Tongue (tissue), 2 donors: ENCODE results near the gene GHRL. TPM values are rescaled to one million over a fixed set of nuclear protein-coding genes. Genes with fewer than 3 reads are reported as not detected.
"Not testable (repeated sequence)": the region's sequence is repeated elsewhere in the genome, so short reads cannot be mapped to it uniquely, and the experiment has no call there.

Experiments used
- DNase-seq: peaks from one replicate; pipeline ENCODE4 v3.0.0-alpha.2; 2015
- total RNA-seq: library from RNA; depleted of rRNA; stranded (reverse); fragments of >200 nt; gene quantifications from one replicate; pipeline ENCODE4 v1.2.3, GENCODE V29; 2014

The GHRL gene
- total RNA-seq, 1 donor from 2014 or later = not detected

DNA sequence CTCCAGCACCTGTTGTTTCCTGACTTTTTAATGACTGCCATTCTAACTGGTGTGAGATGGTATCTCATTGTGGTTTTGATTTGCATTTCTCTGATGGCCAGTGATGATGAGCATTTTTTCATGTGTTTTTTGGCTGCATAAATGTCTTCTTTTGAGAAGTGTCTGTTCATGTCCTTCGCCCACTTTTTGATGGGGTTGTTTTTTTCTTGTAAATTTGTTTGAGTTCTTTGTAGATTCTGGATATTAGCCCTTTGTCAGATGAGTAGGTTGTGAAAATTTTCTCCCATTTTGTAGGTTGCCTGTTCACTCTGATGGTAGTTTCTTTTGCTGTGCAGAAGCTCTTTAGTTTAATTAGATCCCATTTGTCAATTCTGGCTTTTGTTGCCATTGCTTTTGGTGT, 5.3 kb upstream of the GHRL start:
- not testable (repeated sequence) for DNase-seq

DNA sequence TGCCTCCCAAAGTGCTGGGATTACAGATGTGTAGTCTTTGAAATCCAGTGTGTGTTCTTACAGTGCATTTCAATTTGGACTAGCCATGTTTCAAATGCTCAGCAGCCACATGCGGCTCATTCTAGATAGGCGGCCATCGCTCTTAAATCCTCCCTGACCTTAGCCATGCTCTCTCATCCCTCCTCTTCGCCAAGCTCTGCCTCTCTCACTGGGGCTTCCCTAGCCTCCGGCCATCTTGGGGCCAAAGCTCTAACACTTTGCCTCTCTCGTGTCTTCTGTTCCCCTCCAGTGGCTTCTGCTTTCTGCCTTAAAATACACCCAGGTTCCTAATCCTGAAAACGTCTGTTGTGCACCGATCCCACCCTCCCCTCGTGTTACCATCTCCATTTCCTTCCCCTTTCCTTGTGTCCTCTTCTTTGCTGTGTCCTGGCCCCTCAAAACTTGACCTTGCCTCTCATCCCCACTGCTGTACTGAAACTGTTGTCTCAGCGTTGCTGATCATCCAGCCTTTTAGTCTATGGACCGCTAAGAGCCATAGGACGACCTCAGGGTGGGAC, 1.4 kb upstream of the GHRL start:
- no peak for DNase-seq

DNA sequence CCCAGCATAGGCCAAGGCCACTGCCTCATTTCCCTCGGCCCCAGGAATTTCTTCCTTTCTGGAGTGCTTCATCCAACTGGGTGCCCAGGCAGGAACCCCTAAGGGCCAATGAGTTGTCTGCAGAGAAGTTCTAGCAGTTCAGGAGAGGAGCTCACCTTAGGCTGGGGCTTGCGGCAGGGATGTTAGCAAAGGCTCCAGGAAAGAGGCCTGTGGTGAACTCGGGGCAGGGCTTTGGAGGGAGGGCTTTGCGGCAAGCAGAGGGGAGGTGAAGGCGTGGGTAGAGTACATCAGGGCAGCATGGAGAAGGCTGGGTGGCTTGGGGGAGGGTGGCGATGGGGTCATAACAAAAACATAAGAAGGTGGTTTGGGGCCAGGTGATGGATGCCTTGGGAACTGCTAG, 1.1 kb downstream of the GHRL start:
- DNase-seq = no peak

DNA sequence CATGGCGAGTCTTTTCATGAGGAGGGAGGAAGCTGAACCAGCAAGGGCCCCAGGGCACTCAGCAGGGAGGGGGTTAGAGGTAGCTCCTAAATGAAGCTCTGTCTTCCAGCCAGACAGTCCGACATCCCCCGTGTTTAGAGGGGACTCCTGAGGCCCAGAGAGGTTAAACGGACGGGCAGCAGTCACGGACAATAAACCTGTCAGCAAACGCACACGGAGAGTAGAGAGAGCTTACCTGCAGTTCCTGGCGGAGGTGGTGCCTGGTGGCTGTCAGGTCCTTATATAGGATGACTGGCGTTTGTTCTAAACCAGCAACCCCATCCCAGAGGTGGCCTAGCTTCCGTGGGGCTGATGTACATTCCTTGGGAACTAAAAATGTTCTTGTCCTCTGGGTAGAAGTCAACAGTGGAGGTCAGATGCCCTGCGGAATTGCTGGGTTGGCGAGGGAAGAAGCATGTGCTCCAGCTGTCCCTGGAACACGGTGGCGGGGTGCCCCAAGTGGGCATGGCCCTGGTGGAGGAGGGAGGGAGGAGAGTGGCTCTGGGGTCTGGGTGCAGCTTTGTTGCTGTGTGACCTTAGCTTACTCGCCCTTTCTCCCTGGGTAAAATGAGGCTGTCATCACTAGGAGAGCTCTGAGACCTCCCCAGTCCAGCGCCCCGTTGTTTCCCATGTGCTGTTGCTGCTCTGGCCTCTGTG, 2.1 kb downstream of the GHRL start:
- DNase-seq = no peak

DNA sequence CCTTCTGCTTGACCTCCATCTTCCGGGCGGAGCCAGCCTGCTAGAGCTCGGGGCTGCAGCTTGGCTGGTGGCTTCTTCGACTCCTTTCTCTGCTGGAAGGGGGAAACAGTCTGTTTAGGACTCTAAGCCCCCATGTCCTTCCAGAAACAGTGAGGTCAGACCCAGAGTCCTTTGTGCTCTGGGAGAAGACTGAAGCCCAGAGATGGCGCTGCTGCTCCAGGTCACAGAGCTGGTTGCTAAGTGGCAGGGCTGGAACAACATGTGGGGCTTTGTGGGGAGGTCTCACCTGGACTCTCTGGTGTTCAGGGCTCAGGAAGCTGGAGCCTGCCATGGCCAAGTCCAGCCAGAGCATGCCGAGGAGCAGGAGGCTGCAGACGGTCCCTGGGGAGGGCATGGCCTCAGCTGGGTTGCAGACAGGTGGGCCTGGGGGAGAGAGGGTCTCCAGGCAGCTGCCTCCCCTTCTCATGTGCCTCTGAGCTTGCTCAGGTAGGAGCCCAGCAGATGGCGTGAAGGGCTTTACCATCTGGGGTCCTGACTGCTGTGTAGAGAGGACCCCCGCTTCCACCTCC, 2.9 kb downstream of the GHRL start:
- no peak for DNase-seq

DNA sequence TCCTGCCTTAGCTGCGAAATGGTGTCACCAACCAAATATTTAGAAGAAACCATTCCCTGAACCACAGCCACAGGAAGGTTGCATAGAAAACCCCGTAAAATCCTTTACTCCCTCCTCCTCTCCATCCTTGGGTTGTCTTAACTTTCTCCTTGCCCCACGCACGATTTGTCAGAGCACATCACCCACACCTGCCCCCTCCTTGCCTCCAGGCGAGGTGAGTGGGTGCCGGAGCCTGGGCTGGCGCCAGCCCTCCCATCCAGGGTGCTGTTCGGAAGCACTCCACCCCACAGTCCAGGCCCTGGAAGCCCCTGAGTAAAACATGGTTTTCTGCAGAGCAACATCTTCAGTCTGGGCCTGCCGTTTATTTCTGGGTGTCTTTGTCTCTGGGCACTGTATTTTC, 3.7 kb downstream of the GHRL start:
- DNase-seq = no peak

DNA sequence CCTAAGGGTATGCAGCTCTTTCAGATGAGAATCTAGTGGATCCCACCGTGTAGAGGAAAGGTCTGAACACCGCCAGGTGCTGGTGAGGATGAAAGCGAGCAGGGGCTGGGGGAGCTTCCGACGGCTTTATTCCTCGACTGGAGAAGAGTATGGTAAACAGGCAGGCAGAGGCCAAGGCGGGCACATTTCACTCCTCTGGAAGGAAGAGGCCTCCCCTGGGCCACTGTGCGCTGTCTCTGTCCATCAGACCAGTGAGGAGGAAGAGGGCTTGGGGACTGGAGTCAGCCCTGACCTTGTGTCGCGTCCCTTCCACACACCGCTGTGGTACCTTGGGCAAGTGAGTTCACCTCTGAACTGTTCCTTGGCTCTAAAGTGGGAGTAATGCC, 4.2 kb downstream of the GHRL start:
- DNase-seq = no peak

DNA sequence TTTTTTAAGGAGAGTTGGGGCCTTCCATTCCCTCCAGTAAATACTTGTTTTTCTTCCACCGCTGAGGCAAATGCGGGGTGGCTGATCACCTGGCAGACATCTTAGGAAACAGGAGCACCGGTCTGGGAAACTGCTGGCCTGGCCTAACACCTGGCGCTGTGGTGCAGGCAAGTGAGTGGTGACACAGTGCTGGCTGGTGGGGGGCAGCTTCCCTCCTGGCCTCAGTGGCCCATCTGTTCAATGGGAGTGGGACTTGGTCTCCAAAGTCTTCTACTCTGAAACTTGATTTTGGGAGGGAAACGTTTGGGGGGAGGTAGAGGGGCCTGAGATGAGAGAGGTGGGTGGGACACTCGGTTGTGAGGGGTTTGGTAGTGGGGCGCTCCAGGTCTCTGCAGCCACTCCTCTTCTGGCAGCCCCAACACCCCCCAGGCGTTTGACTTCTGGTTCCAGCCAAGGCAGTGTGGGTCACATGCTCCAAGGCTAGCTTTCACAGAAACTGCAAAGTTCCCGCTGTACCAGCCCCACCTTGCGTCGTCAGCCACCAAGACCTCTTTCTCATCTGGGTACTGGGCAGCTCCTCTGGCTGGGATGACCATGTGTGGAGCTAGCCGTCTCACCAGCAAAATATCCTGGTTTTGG, 4.7 kb downstream of the GHRL start:
- no peak for DNase-seq

DNA sequence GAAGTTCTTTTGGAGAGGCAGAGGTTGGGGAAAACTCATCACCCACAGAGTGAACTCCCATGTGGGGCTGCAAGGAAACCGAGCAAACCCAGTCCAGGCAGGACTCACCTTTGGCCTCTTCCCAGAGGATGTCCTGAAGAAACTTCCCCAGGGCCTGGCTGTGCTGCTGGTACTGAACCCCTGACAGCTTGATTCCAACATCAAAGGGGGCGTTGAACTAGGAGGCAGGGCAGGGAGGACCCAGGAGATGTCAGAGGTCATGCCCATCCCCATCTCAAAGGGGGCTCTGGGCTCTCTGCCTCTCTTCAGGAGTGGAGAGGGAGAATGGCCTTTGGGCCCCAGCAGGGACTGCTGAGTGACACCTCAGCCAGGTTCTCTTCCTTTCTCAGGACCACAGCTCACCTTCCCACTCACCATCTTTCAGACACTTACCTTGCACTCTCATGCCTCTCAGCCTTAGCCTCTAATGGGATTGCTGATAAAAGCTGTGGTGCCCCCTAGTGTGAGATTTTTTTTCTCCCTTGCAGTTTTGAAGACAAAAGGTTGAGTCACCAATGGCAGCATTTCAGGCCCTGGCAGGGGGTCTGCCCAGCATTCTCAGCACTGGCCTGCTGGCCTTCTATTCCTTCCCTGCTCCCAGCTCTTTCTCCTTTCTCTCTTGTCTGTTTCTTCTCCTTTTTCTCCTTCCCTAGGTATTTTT, 6.0 kb downstream of the GHRL start:
- DNase-seq = peak; percentile 77

DNA sequence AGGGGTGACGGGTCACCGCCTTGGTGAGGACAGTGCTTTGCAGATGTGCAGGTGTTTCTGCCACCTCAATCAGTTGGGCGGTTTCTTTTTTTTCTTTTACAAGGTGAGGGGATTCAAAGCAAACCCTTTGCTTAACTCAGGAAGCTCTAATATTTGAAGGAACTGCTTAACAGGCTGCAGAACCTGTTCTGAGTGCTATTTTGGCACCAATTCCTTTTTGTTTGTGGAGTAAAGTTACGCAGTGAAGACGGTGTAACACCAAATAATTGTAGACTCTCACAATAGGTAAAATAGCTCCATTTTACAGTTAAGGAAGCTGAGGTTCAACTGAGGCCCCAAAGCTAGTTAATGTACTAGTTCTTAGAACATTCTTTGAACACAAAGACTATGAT, 6.6 kb downstream of the GHRL start:
- no peak for DNase-seq

DNA sequence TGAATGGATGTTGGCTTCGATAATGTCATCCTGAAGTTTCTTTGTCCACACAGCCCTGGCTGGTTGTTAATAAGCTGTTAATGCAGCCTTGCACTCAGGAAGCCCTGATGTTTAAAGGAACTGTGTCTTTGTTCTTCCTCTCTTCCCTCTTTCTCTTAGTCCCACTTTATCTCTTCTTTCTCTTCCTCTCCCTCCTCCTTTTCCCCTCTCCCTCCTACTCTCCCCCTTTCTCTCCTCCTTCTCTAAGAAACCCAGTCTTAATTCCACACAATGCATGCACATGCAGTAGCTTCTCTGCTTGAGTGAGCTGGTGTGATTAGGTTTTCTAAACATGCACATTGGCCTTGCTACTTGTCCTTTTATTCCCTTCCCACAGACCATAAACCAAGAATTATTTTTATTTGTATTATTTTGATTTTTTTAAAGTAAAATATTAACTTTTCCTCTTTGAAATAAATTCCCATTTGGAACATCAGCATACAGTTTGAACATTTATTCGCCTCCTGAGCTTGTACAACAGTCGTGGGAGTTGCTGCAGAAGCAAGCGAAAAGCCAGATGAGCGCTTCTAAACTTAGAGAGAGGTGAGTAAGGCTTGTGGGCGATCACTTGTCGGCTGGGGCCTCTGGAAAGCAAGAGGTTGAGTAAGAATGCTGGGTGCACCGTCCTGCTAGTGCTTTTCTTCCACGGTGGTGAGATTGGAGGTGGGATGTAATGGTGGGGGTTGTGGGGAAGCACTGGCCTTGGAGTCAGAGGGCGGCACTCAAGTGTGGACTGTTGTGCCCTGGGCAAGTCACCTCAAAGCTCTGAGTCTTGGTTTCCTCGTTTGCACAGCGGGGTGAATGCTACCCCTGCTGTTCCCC, 7.2 kb downstream of the GHRL start:
- no peak for DNase-seq

DNA sequence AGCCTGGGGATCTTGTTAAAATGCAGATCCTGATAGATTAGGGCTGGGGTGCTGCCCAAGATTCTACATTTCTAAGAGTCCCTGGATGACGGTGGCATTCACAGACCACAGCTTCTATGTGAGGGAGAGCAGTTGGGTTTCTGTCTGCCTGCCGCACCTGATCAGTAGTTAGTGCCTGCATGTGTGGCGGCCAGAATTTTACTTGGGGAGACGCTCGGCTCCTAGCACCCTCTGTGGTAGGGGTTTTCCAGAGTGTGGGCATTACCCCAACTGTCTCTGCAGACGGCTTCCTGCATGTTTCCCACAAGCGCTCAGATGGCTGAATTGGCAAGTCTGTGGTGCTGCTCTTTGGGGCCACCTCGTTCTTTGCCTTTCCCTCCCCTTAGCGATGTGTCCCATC, 8.3 kb downstream of the GHRL start:
- DNase-seq = no peak

DNA sequence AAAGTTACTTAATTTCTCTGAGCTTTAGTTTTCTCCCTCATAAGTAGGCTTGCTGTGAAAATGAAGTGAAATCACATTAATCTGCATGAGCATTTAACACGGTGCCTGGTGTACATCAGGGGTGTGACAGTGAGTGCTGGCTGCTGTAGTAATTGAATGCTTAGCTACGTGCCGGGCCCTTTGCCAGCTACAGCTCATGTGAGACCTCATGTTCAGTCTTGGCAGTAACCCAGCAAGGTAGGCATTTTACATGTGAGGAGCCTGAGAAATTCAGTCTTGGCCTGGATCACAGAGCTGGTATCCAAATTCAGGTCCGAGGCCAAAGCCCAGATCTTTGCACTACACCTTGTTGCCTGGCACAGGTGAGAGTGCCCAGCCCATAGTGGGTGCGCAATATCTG, 9.1 kb downstream of the GHRL start:
- peak; percentile 58 for DNase-seq

DNA sequence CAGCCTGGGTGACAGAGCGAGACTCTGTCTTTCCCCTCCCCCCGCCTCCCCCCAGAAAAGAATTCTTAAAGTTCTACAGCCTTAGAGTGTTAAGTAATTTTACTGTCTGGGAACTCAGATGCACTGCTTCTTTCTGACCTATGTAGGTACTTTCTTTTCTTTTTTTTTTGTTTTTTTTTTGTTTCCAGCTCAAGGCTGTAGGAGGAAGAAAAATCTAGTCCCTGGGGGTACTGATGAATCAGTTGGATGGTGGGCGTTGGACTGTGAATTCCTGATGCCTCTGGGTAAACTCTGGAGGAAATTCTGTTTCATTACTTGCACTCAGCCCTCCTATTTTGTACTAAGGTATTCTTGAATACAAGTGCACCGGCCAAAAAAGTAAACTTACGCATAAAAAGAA, 10.8 kb downstream of the GHRL start:
- no peak for DNase-seq

DNA sequence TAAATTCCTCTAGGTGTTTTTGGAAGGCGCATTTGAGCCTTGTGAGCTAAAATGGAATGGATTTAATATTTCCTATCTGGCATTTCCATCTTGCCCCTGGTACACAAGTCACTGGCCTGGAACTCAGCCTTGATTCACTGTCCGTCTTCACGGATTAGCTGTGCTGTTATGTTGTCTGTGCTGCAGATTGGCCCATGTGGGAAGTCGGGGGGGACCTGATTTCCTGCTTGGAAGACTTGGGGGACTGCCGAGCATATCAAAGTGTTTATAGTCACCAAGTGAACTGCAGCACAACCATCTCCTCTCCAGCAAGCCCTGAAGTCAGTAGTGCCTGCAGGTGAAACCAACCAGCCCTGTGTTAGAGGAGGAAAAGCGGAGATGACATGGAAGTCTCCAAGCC, 12.2 kb downstream of the GHRL start:
- no peak for DNase-seq

DNA sequence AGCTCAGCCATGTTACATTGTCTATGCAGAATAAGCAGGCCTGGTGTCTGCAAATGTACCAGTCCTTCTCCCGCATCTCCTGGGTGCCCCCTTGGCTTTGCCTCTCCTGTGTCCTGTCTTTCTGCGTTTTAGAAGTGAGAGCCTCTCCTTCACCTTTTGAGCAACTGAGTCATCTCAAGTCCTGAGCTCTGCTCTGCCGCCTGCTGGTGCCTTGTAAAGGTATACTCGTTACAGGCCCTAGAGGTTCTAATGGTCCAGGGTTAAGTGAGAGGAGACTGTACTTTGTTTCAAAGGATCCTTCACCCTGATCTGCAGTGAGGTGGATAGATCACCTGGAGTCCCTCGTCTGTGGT, 12.6 kb downstream of the GHRL start:
- DNase-seq = no peak

DNA sequence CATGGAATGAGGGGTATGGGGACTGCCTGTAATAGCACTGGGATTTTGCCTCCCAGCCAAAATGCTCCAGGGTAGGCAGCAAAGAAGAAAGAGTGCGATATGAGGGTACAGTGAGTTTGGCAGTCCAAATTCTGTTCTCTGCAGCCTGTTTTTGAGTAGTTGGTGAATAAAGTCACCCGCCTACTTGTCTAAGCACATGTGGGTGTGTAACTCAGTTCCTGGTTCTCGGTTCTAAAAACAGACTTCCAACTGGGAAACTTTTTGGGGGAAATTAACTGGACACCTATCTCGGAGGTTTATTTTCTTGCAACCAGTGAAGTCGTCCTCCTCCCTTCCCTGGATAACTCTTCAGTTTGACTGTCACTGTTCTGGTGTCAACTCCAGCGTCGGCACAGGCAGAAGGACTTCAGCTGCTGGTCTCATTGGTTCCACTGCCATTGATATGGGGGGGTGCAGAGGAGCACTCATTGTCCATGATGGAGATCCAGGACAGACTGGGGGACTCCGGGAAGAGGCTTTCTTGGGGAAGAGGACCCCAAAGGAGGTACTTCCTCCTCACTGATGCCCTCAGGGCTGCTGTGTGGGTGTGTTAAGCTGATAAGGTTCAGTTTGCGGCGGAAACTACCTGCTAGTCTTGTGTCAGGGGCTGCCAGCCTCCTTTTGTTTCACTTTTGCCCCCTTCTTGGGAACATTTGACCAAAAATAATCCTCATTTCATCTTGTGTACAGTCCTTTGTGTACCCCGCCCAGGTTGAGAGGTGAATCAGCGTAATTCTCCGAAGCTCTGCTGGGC, 13.2 kb downstream of the GHRL start:
- DNase-seq = no peak

DNA sequence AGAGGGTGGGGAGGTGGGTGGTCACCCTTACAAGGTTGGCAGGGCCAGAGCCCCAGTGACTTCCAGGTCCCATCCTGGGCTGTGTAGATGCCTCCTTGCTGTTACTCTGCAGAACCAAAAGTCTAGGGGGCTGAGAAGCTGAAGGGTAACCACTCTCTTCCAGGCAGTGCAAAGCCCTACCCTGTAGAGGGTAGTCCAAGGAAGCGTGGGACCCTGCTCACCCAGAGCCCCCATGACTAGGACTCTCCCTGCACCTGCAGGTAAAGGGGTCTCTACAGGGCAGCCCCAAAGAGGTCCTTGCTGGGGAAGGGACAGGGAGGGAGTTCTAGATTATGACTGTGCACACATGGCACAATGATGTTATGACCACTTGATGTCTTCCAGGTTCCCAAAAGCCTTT, 14.2 kb downstream of the GHRL start:
- no peak for DNase-seq

DNA sequence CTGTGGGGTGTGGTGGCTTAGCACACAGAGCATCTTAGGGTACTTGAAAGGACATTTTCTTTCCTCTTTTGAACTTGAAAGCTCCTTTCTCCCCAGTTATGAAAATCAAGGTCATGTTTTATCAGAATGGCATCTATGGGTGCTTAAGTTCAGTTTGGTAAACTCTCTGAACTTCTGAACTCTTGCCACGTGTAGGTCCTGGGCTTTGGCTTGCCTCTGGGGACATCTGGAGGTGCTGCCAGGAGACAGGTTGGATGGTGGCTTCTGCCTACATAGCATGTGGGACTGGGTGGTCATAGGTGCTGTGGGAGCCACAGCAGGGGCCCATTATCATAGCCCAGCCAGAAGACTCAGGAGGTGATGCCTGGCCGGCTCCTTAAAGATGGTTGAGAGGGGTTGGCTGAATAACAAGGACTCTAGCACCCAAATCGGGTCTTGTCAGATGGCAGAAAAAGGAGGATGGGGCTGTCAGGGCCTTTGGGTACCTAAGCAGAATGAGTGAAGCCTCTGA, 15.6 kb downstream of the GHRL start:
- no peak for DNase-seq

DNA sequence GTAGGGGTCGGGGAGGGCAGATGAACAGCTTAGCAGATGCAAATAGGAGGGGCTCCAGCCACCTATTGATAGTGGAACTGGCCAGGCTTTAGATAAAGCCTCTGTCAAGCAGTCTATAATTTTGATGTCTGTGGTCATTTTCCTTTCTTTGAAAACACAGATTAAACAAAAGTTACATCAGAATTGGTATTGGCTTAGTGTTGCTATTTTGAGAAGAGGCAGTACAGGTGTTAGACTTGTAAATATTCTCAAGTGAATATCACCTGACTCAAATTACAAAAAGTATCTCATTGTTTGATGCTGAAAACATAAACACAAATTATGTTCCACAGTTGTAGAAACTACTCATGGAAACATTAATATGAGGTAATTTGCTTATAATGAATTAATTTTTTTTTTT, 18.1 kb downstream of the GHRL start:
- DNase-seq = no peak

DNA sequence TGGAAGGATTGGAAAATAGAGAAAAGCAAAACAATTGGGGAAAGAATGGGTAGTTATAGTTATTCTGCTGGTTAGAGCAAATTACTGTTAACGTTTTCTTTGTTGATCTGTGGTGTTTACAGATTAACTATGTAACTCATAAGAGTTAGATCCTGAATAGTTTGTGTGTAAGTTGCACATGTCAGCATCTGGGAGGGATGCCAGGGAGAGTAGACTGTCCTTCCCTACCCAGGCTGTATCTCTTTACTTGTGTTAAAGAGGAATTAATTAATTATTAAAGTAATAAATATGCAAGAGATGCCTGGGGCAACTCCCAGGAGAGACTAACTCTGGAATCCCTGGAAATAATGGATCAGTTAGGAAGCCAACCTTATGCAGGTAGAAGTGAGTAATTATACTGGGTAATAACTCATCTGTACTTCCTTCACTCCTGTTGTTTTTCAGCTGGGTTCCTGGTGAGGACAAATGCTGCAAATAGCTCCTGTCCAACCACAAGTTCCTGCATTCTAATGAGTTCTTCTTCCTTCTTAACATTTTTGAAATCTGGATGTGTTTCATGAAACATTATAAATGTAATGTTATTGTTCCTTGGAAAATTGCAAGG, 18.9 kb downstream of the GHRL start:
- DNase-seq = no peak
